ENCODE data around the gene CORIN.

DNA sequence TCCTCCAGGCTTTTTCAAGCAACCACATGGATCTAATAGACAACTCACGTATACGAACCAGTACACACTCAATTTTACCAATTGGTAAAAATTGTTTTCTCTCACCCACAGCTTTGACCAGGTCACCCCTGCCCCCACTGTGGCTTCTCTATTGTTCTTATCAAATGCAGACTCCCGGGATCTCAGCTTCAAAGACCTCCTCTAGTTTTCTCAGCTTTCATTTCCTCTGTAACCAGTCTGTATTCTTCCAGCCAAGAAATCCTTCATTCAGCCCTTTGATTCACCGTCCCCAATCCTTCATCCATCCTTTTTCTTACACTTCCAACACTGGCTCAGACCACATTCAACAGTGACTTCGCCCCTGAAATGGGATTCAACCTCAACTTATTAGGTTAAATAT, 120.7 kb downstream of the CORIN start:
- TF ChIP-seq, protein P1, sequence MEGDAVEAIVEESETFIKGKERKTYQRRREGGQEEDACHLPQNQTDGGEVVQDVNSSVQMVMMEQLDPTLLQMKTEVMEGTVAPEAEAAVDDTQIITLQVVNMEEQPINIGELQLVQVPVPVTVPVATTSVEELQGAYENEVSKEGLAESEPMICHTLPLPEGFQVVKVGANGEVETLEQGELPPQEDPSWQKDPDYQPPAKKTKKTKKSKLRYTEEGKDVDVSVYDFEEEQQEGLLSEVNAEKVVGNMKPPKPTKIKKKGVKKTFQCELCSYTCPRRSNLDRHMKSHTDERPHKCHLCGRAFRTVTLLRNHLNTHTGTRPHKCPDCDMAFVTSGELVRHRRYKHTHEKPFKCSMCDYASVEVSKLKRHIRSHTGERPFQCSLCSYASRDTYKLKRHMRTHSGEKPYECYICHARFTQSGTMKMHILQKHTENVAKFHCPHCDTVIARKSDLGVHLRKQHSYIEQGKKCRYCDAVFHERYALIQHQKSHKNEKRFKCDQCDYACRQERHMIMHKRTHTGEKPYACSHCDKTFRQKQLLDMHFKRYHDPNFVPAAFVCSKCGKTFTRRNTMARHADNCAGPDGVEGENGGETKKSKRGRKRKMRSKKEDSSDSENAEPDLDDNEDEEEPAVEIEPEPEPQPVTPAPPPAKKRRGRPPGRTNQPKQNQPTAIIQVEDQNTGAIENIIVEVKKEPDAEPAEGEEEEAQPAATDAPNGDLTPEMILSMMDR (IDR thresholded peaks at IDR 0.05), result no peak
- no peak for TF ChIP-seq POLR2A (IDR thresholded peaks at IDR 0.05)
